HEK293 (cell line): ENCODE data around the gene EPHB1.

Experiments used
- CTCF ChIA-PET: fragments of 350-600 bp; formaldehyde crosslinking; extraction: SDS; loops from one replicate; lab custom pipeline; 2021; ENCODE audit warnings: antibody characterized with exemption; lab: Yijun Ruan, JAX
- POLR2A ChIA-PET: fragments of 300-600 bp; formaldehyde crosslinking; extraction: SDS; loops from one replicate; lab custom pipeline; 2020; ENCODE audit warnings: antibody characterized with exemption, inconsistent platforms; lab: Yijun Ruan, JAX
- H3K27ac ChIP-seq: fragments of 200-500 bp; sonication (Bioruptor generic); 2 replicates; pipeline ENCODE4 v1.5.1; 2014; ENCODE audit warnings: low read depth, low read length, control low read depth, inconsistent platforms; ENCODE audit errors: extremely low read depth
- H3K36me3 ChIP-seq, 2 experiments: fragments of 200-500 bp in 1 of 2; sonication (Bioruptor generic) in 1 of 2; 1 replicate in 1 of 2; 2 replicates in 1 of 2; pipeline ENCODE4 v1.5.1; 2014 to 2017; ENCODE audit warnings: inconsistent platforms in 2 of 2, low read length in 2 of 2; ENCODE audit not compliant: control insufficient read depth in 2 of 2, insufficient read depth in 1 of 2
- H3K4me1 ChIP-seq: fragments of 200-500 bp; sonication (Bioruptor generic); 2 replicates; pipeline ENCODE4 v1.5.1; 2014; ENCODE audit warnings: mild to moderate bottlenecking, low read length, inconsistent platforms; ENCODE audit not compliant: control insufficient read depth, insufficient read depth
- H3K4me3 ChIP-seq: 2 replicates; pipeline ENCODE4 v1.5.1; 2011; ENCODE audit warnings: low read depth, mild to moderate bottlenecking, control low read depth, low read length, moderate library complexity
- H3K9me3 ChIP-seq: fragments of 200-500 bp; sonication (Bioruptor generic); 2 replicates; pipeline ENCODE4 v1.5.1; 2014; ENCODE audit warnings: low read depth, low read length, inconsistent platforms; ENCODE audit not compliant: control insufficient read depth, insufficient read depth
- FEZF1 ChIP-seq: fragments of 450-650 bp; formaldehyde crosslinking; IDR thresholded peaks from 2 replicates; pipeline ENCODE4 v1.5.1; 2016; ENCODE audit warnings: missing biosample characterization, missing genetic modification characterization
- GLIS1 ChIP-seq: fragments of 450-650 bp; formaldehyde crosslinking; IDR thresholded peaks from 2 replicates; pipeline ENCODE4 v1.5.1; 2016; ENCODE audit warnings: missing biosample characterization, missing genetic modification characterization
- HOXA7 ChIP-seq: sonication (generic); formaldehyde crosslinking; IDR thresholded peaks from 2 replicates; pipeline ENCODE4 v1.8.1; 2022; ENCODE audit warnings: missing genetic modification reagents, borderline replicate concordance
- SETDB1 ChIP-seq: IDR thresholded peaks from one replicate; pipeline ENCODE4 v1.6.1; 2017; ENCODE audit warnings: mild to moderate bottlenecking, low read length, moderate library complexity, mixed read lengths; ENCODE audit not compliant: insufficient read length
- ZBTB11 ChIP-seq: fragments of 450-650 bp; formaldehyde crosslinking; conservative IDR thresholded peaks from 2 replicates; pipeline ENCODE4 v1.5.1; 2016; ENCODE audit warnings: low read depth, missing biosample characterization, missing genetic modification characterization
- ZNF175 ChIP-seq: fragments of 450-650 bp; formaldehyde crosslinking; IDR thresholded peaks from 2 replicates; pipeline ENCODE4 v1.5.1; 2016; ENCODE audit warnings: missing biosample characterization, missing genetic modification characterization
- ZNF23 ChIP-seq: fragments of 450-650 bp; formaldehyde crosslinking; IDR thresholded peaks from 2 replicates; pipeline ENCODE4 v1.5.1; 2016; ENCODE audit warnings: missing biosample characterization, missing genetic modification characterization, borderline replicate concordance
- ZNF366 ChIP-seq: fragments of 450-650 bp; formaldehyde crosslinking; conservative IDR thresholded peaks from 2 replicates; pipeline ENCODE4 v1.5.1; 2016; ENCODE audit warnings: missing biosample characterization, missing genetic modification characterization
- ZNF560 ChIP-seq: fragments of 450-650 bp; formaldehyde crosslinking; IDR thresholded peaks from 2 replicates; pipeline ENCODE4 v1.5.1; 2017; ENCODE audit warnings: missing biosample characterization, missing genetic modification characterization, borderline replicate concordance
- ZNF621 ChIP-seq: fragments of 450-650 bp; formaldehyde crosslinking; IDR thresholded peaks from 2 replicates; pipeline ENCODE4 v1.5.1; 2017; ENCODE audit warnings: missing biosample characterization, missing genetic modification characterization
- ZNF645 ChIP-seq: fragments of 450-650 bp; formaldehyde crosslinking; IDR thresholded peaks from 2 replicates; pipeline ENCODE4; 2016; ENCODE audit warnings: missing biosample characterization, missing genetic modification characterization
- ZNF664 ChIP-seq: fragments of 450-650 bp; formaldehyde crosslinking; IDR thresholded peaks from 2 replicates; pipeline ENCODE4 v1.5.1; 2016; ENCODE audit warnings: missing biosample characterization, missing genetic modification characterization
- ZNF843 ChIP-seq: fragments of 450-650 bp; formaldehyde crosslinking; IDR thresholded peaks from 2 replicates; pipeline ENCODE4 v1.5.1; 2016; ENCODE audit warnings: missing biosample characterization, missing genetic modification characterization
- TF ChIP-seq, protein P1 (sequence below): fragments of 450-650 bp; formaldehyde crosslinking; IDR thresholded peaks from 2 replicates; pipeline ENCODE4 v1.5.1; 2016; ENCODE audit warnings: missing biosample characterization, missing genetic modification characterization
- TF ChIP-seq, protein P2 (sequence below): fragments of 450-650 bp; formaldehyde crosslinking; IDR thresholded peaks from 2 replicates; pipeline ENCODE4 v1.5.1; 2016; ENCODE audit warnings: missing biosample characterization, missing genetic modification characterization, borderline replicate concordance

EPHB1 gene

GRCh38 chr3:135083756-135084155 is 288.7 kb downstream of the EPHB1 start:
- POLR2A ChIA-PET: no interaction called here
- H3K9me3 ChIP-seq: no peaks in the 10 kb centered on the region
- TF ChIP-seq ZNF23 (tag by site-specific recombination) (no peak), ZBTB11 (tag by site-specific recombination) (no peak), ZNF843 (tag by site-specific recombination) (no peak), ZNF175 (tag by site-specific recombination) (no peak), FEZF1 (tag by site-specific recombination) (no peak), ZNF645 (tag by site-specific recombination) (no peak), GLIS1 (tag by site-specific recombination) (no peak), HOXA7 (CRISPR knock-in tag) (no peak)
- H3K36me3 ChIP-seq: no peaks in the 10 kb centered on the region
- no peaks in the 10 kb centered on the region for H3K4me1 ChIP-seq
- no peak overlapping the region for H3K4me3 ChIP-seq
- CTCF ChIA-PET: no interaction called here
- H3K27ac ChIP-seq: no peak overlapping the region

- TF ChIP-seq SETDB1 (no peak), ZNF664 (no peak)
- TF ChIP-seq, protein P1, sequence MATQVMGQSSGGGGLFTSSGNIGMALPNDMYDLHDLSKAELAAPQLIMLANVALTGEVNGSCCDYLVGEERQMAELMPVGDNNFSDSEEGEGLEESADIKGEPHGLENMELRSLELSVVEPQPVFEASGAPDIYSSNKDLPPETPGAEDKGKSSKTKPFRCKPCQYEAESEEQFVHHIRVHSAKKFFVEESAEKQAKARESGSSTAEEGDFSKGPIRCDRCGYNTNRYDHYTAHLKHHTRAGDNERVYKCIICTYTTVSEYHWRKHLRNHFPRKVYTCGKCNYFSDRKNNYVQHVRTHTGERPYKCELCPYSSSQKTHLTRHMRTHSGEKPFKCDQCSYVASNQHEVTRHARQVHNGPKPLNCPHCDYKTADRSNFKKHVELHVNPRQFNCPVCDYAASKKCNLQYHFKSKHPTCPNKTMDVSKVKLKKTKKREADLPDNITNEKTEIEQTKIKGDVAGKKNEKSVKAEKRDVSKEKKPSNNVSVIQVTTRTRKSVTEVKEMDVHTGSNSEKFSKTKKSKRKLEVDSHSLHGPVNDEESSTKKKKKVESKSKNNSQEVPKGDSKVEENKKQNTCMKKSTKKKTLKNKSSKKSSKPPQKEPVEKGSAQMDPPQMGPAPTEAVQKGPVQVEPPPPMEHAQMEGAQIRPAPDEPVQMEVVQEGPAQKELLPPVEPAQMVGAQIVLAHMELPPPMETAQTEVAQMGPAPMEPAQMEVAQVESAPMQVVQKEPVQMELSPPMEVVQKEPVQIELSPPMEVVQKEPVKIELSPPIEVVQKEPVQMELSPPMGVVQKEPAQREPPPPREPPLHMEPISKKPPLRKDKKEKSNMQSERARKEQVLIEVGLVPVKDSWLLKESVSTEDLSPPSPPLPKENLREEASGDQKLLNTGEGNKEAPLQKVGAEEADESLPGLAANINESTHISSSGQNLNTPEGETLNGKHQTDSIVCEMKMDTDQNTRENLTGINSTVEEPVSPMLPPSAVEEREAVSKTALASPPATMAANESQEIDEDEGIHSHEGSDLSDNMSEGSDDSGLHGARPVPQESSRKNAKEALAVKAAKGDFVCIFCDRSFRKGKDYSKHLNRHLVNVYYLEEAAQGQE (tag by site-specific recombination): no peak
- TF ChIP-seq, all 188 proteins: peak for 0
- ChIA-PET POLR2A (no interaction called here), CTCF (no interaction called here)
- no peaks in the 10 kb centered on the region for H3K9me3 ChIP-seq
- no peak overlapping the region for H3K4me3 ChIP-seq
- H3K27ac ChIP-seq: no peak overlapping the region
- H3K4me1 ChIP-seq: no peaks in the 10 kb centered on the region
- no peaks in the 10 kb centered on the region for H3K36me3 ChIP-seq
Measured at GRCh38 chr3:135084405-135084804, 289.3 kb downstream of the EPHB1 start.

DNA sequence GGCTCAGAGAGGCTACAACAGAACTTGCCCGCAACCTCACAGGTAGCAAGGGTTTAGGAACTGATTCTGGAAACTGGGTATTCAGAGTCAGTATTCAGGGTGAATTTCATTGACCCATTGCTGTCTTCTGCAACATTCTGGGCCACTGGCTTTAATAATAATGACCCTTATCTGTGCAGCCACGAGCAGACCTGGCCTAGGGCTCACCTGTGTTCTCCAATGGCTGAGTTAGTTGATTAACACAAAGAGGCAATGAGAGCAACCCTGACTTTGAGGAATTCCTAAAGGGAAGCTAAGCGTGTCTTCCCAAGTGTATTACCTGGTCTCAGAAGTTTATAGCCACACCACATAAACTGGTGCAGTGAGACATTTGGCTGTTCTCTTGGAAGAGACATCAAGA is 289.9 kb downstream of the EPHB1 start:
- CTCF ChIA-PET: no interaction called here
- Histone ChIP-seq H3K9me3 (no peaks in the 10 kb centered on the region), H3K4me1 (no peaks in the 10 kb centered on the region), H3K27ac (no peak overlapping the region), H3K36me3 (no peaks in the 10 kb centered on the region), H3K4me3 (no peak overlapping the region)
- POLR2A ChIA-PET: no interaction called here
- no peak for TF ChIP-seq ZNF621 (tag by site-specific recombination)
- no peak for TF ChIP-seq ZNF366
- TF ChIP-seq ZNF560: no peak
- TF ChIP-seq, protein P2, sequence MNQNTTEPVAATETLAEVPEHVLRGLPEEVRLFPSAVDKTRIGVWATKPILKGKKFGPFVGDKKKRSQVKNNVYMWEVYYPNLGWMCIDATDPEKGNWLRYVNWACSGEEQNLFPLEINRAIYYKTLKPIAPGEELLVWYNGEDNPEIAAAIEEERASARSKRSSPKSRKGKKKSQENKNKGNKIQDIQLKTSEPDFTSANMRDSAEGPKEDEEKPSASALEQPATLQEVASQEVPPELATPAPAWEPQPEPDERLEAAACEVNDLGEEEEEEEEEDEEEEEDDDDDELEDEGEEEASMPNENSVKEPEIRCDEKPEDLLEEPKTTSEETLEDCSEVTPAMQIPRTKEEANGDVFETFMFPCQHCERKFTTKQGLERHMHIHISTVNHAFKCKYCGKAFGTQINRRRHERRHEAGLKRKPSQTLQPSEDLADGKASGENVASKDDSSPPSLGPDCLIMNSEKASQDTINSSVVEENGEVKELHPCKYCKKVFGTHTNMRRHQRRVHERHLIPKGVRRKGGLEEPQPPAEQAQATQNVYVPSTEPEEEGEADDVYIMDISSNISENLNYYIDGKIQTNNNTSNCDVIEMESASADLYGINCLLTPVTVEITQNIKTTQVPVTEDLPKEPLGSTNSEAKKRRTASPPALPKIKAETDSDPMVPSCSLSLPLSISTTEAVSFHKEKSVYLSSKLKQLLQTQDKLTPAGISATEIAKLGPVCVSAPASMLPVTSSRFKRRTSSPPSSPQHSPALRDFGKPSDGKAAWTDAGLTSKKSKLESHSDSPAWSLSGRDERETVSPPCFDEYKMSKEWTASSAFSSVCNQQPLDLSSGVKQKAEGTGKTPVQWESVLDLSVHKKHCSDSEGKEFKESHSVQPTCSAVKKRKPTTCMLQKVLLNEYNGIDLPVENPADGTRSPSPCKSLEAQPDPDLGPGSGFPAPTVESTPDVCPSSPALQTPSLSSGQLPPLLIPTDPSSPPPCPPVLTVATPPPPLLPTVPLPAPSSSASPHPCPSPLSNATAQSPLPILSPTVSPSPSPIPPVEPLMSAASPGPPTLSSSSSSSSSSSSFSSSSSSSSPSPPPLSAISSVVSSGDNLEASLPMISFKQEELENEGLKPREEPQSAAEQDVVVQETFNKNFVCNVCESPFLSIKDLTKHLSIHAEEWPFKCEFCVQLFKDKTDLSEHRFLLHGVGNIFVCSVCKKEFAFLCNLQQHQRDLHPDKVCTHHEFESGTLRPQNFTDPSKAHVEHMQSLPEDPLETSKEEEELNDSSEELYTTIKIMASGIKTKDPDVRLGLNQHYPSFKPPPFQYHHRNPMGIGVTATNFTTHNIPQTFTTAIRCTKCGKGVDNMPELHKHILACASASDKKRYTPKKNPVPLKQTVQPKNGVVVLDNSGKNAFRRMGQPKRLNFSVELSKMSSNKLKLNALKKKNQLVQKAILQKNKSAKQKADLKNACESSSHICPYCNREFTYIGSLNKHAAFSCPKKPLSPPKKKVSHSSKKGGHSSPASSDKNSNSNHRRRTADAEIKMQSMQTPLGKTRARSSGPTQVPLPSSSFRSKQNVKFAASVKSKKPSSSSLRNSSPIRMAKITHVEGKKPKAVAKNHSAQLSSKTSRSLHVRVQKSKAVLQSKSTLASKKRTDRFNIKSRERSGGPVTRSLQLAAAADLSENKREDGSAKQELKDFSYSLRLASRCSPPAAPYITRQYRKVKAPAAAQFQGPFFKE (tag by site-specific recombination): no peak
